ENCODE data around the gene RMI1. TPM values are rescaled to one million over a fixed set of nuclear protein-coding genes. Genes with fewer than 3 reads are reported as not detected.

Gene RMI1
- total RNA-seq, 1 donor from 2014 or later, result 2.9 TPM

DNA sequence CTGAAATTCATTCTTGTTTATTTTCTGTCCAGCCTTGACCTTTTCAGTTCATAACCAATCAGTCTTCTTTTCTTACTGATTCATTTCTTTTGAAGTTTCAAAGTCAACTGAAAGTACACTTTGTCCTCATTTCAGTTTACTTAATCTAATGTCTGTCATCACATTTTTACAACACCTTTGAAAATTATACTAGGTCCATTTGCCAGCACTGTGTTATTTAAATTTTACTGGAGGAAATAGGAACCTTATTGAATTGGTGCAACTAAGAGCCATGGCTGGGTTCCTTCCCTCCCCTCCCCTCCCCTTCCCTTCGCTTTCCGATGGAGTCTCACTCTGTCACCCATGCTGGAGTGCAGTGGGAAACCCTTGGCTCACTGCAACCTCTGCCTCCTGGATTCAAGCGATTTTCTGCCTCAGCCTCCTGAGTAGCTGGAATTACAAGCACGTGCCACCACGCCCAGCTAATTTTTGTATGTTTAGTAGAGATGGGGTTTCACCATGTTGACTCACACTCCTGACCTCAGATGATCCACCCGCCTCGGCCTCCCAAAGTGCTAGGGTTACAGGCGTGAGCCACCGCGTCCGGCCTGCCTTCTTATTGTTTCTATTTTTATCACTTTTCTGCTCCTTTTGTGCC, 6.3 kb downstream of the RMI1 start:
- intact Hi-C loops (cut with DNase I), result no loop called here
- no peak overlapping the region for H3K27ac ChIP-seq

GRCh38 chr9:83987402-83987791, 6.8 kb downstream of the RMI1 start:
- no peak overlapping the region for H3K27ac ChIP-seq
- intact Hi-C loops (cut with DNase I), result no loop called here
- no peaks in the 10 kb centered on the region for H3K27me3 ChIP-seq
- H3K9me3 ChIP-seq, result no peaks in the 10 kb centered on the region
- no peaks in the 10 kb centered on the region for H3K36me3 ChIP-seq
- peaks cover 2% of the 10 kb centered on the region for H3K4me1 ChIP-seq
- TF ChIP-seq POLR2A (IDR thresholded peaks at IDR 0.05), result no peak
- TF ChIP-seq, protein P1, sequence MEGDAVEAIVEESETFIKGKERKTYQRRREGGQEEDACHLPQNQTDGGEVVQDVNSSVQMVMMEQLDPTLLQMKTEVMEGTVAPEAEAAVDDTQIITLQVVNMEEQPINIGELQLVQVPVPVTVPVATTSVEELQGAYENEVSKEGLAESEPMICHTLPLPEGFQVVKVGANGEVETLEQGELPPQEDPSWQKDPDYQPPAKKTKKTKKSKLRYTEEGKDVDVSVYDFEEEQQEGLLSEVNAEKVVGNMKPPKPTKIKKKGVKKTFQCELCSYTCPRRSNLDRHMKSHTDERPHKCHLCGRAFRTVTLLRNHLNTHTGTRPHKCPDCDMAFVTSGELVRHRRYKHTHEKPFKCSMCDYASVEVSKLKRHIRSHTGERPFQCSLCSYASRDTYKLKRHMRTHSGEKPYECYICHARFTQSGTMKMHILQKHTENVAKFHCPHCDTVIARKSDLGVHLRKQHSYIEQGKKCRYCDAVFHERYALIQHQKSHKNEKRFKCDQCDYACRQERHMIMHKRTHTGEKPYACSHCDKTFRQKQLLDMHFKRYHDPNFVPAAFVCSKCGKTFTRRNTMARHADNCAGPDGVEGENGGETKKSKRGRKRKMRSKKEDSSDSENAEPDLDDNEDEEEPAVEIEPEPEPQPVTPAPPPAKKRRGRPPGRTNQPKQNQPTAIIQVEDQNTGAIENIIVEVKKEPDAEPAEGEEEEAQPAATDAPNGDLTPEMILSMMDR (IDR thresholded peaks at IDR 0.05), result no peak
- TF ChIP-seq POLR2AphosphoS5 (IDR thresholded peaks at IDR 0.05; ENCODE audit: insufficient read depth in 1 of 2, low read depth in 1 of 2), result no peak
- DNase-seq (ENCODE audit: extremely low spot score in 2 of 2), result no peak
- no peak overlapping the region for H3K4me3 ChIP-seq

More for the DNA sequence above, 6.3 kb downstream of the RMI1 start:
- Histone ChIP-seq H3K36me3 (no peaks in the 10 kb centered on the region), H3K4me1 (peaks cover 7% of the 10 kb centered on the region), H3K9me3 (no peaks in the 10 kb centered on the region), H3K4me3 (no peak overlapping the region), H3K27me3 (no peaks in the 10 kb centered on the region)
- no peak for DNase-seq (ENCODE audit: extremely low spot score in 2 of 2)
- TF ChIP-seq POLR2A (IDR thresholded peaks at IDR 0.05), result no peak
- no peak for TF ChIP-seq POLR2AphosphoS5 (IDR thresholded peaks at IDR 0.05; ENCODE audit: insufficient read depth in 1 of 2, low read depth in 1 of 2)
- TF ChIP-seq, protein P1 (IDR thresholded peaks at IDR 0.05), result no peak

DNA sequence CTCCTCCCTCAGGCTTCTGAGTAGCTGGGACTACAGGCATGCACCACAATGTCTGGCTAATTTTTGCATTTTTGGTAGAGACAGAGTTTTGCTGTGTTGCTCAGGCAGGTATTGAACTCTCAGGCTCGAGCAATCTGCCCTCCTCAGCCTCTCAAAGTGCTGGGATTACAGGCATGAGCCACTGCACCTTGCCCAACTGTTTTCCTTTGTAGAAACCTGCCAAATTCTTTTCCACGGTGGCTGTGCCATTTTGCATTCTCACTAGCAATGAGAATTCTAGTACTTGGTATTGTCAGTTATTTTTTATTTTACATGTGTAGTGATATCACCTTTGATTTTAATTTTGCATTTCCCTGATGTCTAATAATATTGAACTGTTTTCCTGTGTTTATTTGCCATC, 7.8 kb downstream of the RMI1 start:
- Histone ChIP-seq H3K27ac (no peak overlapping the region), H3K4me1 (no peaks in the 10 kb centered on the region), H3K27me3 (no peaks in the 10 kb centered on the region), H3K9me3 (no peaks in the 10 kb centered on the region), H3K4me3 (no peak overlapping the region), H3K36me3 (no peaks in the 10 kb centered on the region)
- no peak for DNase-seq (ENCODE audit: extremely low spot score in 2 of 2)
- intact Hi-C loops (cut with DNase I), result no loop called here
- no peak for TF ChIP-seq POLR2AphosphoS5 (IDR thresholded peaks at IDR 0.05; ENCODE audit: insufficient read depth in 1 of 2, low read depth in 1 of 2)
- TF ChIP-seq POLR2A (IDR thresholded peaks at IDR 0.05), result no peak
- TF ChIP-seq, protein P1 (IDR thresholded peaks at IDR 0.05), result no peak

DNA sequence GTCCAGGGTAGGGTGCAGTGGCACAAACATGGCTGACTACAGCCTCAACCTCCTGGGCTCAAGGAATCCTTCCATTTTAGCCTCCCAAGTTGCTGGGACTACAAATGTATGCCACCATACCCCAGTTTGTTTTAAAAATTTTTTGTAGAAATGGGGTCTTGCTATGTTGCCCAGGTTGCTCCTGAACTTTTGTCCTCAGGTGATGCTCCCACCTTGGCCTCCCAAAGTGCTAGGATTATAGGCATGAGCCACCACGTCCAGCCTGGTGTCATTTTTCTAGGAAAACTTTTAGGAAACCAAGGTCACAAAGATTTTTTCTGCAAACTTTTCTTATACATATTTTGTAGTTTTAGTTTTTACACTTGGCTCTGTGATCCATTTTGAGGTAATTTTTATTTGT, 10.8 kb downstream of the RMI1 start:
- no peaks in the 10 kb centered on the region for H3K36me3 ChIP-seq
- H3K27me3 ChIP-seq, result no peaks in the 10 kb centered on the region
- no peak overlapping the region for H3K27ac ChIP-seq
- no peak for DNase-seq (ENCODE audit: extremely low spot score in 2 of 2)
- no peaks in the 10 kb centered on the region for H3K9me3 ChIP-seq
- TF ChIP-seq, protein P1 (IDR thresholded peaks at IDR 0.05), result no peak
- intact Hi-C loops (cut with DNase I), result no loop called here
- H3K4me3 ChIP-seq, result no peak overlapping the region
- H3K4me1 ChIP-seq, result no peaks in the 10 kb centered on the region

GRCh38 chr9:83992407-83992806, 11.8 kb downstream of the RMI1 start:
- no peaks in the 10 kb centered on the region for H3K27me3 ChIP-seq
- no peaks in the 10 kb centered on the region for H3K36me3 ChIP-seq
- H3K4me1 ChIP-seq, result no peaks in the 10 kb centered on the region
- TF ChIP-seq POLR2AphosphoS5 (IDR thresholded peaks at IDR 0.05; ENCODE audit: insufficient read depth in 1 of 2, low read depth in 1 of 2) (no peak), POLR2A (IDR thresholded peaks at IDR 0.05) (no peak)
- TF ChIP-seq, protein P1 (IDR thresholded peaks at IDR 0.05), result no peak
- DNase-seq (ENCODE audit: extremely low spot score in 2 of 2), result no peak
- H3K4me3 ChIP-seq, result no peak overlapping the region
- H3K9me3 ChIP-seq, result no peaks in the 10 kb centered on the region
- H3K27ac ChIP-seq, result no peak overlapping the region
- intact Hi-C loops (cut with DNase I), result no loop called here
